GM21390 (cell line): ENCODE measurements around the gene C17orf113.

Experiments
- ATAC-seq: cut with Tn5 transposase; IDR thresholded peaks from one replicate; pipeline ENCODE4 v1.9.1; 2021; ENCODE audit not compliant: unreplicated experiment

C17orf113 gene

GRCh38 chr17:42072323-42073187 lies 22.2 kb upstream of the C17orf113 start:
- ATAC-seq, result no peak

- no peak for ATAC-seq
Observed at GRCh38 chr17:42071810-42072209, 21.4 kb upstream of the C17orf113 start.

- ATAC-seq, result no peak
Observed at GRCh38 chr17:42068979-42069378, 18.6 kb upstream of the C17orf113 start.

GRCh38 chr17:42067371-42068091 lies 17.1 kb upstream of the C17orf113 start:
- no peak for ATAC-seq

GRCh38 chr17:42065201-42065600 lies 14.8 kb upstream of the C17orf113 start:
- no peak for ATAC-seq

GRCh38 chr17:42062681-42063080 lies 12.3 kb upstream of the C17orf113 start:
- ATAC-seq, result no peak

- ATAC-seq, result no peak
Observed at GRCh38 chr17:42061646-42062487, 11.5 kb upstream of the C17orf113 start.

- ATAC-seq, result no peak
Observed at GRCh38 chr17:42060231-42060630, 9.8 kb upstream of the C17orf113 start.

- ATAC-seq, result no peak
Observed at GRCh38 chr17:42059815-42060214, 9.4 kb upstream of the C17orf113 start.

- no peak for ATAC-seq
Observed at GRCh38 chr17:42058063-42058462, 7.7 kb upstream of the C17orf113 start.

- no peak for ATAC-seq
Observed at GRCh38 chr17:42056635-42057034, 6.2 kb upstream of the C17orf113 start.

GRCh38 chr17:42055496-42055895 lies 5.1 kb upstream of the C17orf113 start:
- ATAC-seq, result no peak

- no peak for ATAC-seq
Observed at GRCh38 chr17:42055027-42055426, 4.6 kb upstream of the C17orf113 start.

- no peak for ATAC-seq
Observed at GRCh38 chr17:42053731-42054500, 3.5 kb upstream of the C17orf113 start.

GRCh38 chr17:42052346-42052877 lies 2.0 kb upstream of the C17orf113 start:
- no peak for ATAC-seq

- no peak for ATAC-seq
Observed at GRCh38 chr17:42051645-42052044, 1.2 kb upstream of the C17orf113 start.

- no peak for ATAC-seq
Observed at GRCh38 chr17:42051013-42051400, 606 bp upstream of the C17orf113 start.

- no peak for ATAC-seq
Observed at GRCh38 chr17:42049834-42050392, 488 bp downstream of the C17orf113 start.

GRCh38 chr17:42047343-42047742 lies 3.1 kb downstream of the C17orf113 start:
- no peak for ATAC-seq

GRCh38 chr17:42045719-42046118 lies 4.7 kb downstream of the C17orf113 start:
- ATAC-seq, result no peak
